Muscle of arm (tissue), 12 donors: Measurements from ENCODE around the gene UXS1. TPM values are rescaled to one million over a fixed set of nuclear protein-coding genes. Genes with fewer than 3 reads are reported as not detected.

Experiments used
- DNase-seq: peaks from one replicate; pipeline ENCODE4 v3.0.0-alpha.2; 2013
- polyA plus RNA-seq, 12 donors: library from polyadenylated mRNA; unstranded; fragments of 120-200 nt; gene quantifications; one replicate each; pipeline ENCODE4 v1.2.1, GENCODE V29; 2013; ENCODE audit not compliant: insufficient read length in 12 of 12

The UXS1 gene
- polyA plus RNA-seq, 12 donors = 33.1 to 596 (median 38.2) TPM

DNA sequence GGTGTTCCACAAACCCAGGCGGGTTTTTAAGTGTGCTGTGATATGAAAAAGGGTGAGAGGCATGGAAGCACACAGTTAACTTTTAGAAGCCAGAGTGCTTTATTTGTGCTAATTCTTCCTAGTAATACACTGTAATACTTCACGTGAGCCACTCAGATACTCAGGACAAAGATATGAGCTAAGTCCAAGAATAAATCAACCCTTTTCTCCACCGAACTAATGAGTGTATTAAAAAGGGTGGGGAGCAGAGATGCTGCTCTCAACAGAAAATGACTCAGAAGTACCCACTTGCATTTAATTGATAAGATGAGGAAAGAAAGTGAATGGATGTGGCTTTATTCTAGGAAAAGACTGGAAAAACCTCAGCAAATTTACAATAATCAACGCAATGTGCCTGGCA, 79.9 kb downstream of the UXS1 start:
- DNase-seq = no peak

DNA sequence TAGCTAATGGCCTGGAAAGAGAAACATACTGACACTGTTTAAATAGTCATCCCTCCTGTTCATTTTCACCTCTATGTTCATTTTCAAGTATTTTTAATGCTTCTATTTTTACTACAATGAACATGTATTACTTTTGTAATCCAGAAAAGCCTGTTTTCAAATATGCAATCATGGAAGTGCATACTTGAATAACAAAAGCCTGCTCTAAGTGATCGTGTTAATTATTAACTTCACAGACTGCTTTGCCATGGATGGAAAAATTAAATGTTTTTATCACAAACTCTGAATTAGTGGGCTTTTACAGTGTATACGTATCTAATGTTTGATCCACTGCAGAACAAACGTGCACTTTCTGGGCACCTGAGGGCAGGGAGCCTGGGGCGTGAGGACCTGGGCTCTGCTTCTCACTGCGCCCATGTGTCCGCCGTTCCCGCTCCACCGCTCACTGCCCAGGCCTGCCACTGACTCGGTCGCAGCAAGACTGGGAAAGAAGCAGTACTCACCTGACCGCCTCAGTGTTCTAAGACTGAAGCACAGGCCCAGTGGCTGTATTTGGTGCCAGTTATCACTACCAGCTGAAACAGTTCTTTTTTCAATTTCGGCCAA, 80.6 kb downstream of the UXS1 start:
- no peak for DNase-seq

DNA sequence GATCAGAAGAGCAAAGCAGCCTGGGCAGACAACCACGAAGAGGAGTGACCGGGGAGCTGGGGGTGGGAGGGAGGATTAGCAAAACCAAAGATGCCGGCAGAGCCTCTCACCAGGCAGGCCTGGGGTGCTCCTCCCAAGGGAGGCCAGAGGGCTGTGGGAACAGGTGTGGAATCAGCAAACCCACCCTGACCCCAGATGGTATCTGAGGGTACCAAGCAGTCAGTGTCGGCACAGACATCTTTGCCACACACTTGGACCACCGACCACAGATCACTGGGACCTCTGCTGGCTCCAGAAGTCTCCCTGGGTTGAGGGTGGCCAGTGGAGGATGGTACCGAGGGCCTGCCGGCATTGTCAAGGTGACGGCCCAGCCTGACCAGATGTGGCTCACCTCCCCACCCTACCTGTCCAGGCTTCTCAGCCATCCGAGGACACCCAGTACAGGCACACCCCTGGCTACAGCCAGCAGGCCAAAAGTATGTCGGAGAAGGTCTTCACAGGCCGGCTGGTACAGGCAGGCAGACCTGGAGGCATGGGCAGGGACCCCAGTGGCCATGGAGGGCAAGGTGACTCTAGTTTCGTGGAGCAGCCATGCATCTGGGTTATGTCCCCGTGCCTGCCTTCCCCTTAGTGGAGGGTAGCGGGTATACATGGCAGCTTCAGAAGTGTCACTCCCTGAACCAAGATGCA, 82.1 kb downstream of the UXS1 start:
- no peak for DNase-seq

DNA sequence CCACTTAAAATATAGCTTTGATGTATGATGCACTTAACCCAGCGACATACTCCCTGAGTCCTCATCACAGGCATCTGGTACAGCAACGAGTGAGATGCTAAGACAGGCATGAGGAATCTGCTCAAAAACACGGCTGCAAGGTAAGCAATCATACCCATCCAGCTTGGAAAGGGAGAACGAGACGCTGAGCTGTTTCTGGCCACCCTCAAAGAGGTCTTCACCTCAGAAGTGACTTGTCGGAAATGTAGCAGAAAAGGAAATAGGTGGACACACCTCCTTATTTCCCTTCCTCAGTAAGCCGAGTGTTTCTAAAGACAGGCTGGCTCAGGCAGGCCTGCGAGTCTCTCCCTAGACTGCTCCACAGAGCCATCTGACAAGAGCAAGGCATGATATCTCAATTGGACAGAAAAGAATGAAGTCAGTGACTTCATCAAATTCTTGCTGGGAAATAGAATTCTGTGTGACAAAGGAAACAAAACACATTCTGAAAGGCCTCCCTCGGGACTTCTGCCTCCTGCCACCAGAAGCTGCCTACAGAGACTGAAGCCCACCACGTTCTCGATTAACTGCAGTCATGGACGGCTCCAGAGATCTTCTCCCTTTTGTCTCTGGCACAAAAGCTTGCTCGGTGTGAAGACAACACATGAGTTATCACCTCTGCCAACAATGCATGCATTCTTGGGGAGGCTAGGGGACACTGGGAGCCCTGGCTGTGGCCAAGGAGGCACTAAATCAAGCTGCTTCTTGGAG, 84.3 kb downstream of the UXS1 start:
- no peak for DNase-seq

DNA sequence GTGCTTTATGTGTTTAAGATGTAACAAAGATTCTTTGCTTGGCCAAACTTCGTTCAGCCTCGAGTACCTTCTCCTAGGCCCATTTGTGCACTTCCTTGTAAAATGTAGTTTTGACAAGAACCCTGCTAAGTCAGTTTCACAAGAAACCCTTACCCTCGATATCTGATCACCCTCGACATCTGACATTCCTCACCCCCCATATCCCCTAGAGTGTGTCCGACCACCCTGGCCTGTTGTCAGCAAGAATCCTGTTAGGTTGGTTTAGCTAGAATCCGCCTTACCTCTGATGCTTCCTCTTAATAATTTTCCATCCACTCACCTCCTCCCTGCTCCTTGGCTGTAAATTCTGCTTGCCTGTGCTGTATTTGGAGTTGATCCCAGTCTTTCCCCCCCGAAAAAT, 85.3 kb downstream of the UXS1 start:
- no peak for DNase-seq

DNA sequence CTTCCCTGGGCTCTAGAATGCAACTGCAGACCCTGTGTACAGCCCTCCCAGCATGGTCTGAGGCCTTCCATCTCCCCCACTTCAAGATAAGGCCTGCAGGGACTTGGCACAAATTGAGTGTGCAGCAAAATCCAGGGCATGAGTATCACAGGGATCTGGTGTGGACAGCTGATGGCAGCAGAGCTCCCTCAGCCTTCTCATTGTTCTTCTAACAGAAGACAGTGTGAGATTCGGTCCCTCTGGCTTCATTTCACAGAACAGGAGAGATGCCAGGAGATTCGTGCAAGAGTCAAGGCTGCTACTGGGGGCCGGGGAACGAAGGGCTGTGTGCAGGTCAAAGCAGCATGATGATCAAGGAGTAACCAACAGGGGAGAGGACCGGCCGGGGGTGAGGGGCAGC, 85.8 kb downstream of the UXS1 start:
- no peak for DNase-seq

DNA sequence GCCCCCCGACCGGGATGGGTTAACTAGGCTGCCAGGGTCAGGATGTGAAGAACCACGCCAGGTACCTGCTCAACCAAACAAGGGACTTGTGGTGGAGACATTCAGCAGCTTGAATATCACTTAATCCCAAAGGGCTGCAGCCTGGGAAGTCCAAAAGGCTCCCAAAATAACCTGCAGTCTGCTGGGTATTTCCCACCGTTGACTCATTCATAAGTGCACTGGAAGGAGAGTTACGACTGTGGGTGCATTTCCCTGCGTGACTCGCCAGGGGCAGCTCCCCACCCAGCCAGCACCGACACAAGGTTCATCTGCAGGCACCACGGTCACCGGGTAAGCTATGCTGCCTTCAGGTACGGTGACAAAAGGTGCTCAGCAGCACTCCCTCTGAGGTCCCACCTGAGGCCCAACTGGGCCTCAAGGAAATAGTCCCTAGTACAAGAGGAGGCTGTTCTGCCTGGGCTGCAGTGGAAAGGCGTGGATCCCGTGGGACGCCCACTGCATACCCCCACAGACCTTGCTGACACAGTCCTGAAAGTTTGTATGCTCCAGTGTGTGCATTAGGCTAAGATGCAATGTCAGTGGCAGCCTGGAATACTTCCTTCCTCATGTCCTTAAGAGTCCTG, 86.5 kb downstream of the UXS1 start:
- no peak for DNase-seq

DNA sequence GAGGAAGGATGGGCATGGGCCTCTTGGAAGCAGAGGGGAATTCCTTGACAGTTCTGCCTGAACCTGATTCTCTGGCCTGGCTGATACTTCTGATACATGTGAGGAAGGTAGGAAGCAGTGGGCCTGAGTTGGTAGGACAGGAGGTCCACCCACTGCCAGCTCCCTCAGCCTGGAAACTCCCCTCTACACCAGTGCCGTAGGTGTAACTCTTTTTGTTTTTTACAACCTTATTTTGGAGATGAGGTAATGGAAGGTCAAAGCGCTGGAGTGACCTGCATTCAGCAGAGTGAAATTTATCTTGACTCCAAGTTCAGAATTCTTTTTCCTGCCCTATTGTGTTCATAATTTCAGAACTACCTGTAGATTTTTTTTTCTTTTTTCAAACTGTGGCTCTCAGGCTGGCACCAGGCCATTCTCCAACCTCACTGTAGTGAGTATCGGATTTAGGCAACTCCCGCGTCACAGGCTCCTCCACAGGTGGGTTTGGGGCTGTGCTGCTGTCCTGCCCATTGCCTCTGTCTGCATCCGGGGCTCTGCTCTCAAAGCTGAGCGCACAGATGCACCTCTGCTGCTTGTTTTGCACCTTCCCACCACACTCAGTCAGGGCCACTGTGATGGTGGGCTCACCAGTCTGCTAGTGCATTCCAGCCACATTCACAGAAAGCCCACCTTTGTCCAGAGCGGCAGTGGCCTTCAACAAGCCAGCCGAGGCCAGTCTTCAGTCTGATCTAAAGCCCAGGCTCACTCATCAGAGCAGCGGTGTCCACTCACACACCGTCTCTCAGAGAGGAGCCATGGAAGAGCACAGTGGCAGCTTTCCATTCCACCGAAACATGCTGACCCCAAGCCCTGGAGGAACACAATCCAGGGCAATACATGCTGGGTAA, 87.2 kb downstream of the UXS1 start:
- DNase-seq = no peak

DNA sequence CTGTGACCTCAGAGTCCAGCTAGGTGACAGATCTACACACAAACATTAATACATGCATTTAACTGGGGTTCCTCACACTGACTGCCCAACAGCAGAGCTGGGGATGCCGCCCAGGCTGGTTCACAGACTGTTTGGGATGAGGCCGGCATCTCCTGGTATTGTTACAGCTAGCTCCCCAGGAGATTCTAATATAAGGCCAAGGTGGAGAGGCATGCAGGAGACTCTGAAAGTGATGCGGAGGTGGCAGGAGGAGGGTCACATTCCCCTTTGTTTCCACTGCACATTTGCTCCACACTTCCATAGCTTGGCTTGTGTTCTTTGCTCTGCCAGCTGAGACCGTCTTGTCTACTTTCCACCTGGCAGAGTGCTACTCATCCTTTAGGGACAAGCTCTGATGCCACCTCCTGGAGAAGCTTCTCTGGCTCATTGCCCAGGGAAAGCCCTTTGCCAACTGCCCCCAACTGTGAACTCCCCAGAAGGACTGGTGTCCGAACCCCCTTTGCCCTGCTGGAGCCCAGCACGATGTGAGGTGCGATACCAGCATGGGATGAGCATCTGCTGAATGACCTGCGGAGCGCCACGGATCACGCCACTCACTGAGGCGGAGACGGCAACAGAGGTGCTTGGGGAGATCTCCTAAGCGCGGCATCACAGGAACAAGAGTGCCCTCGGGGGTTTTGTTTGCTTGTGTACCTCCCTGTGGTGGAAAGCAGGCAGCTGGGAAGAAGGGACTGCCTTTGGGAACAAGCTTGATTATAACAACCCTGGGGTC, 88.8 kb downstream of the UXS1 start:
- DNase-seq = no peak

DNA sequence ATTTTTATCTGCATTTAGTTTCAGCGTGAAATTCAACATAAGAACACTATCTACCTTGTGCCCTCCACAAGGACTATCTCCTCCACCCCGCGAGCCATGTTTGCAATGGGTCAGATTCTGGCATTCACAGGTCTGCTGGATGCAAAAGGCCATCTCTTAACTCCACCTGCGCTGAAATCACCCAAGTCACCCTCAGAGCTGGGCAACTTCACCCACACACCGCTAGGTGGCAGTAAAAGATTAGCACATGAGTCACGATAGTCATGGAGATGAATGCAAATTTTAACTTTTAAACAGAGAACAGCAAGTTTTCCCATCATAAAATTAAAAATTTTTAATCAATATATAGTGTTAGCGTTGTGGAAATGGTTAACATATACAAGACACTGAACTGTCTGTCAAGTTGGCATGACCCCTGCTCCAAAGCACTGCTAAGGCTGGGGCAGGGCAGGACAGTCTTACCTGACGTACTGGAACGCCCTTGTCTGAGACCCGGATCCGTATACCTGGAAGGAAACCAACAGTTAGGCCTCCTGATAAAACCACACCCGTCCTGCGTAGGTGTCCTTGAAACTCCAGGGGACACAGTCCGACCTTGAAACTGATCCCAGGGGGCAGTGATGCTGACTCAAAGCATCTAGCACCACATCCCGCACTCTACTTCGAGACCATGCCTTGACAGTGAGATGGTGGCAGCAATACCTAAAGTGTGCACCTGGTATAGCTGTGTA, 89.6 kb downstream of the UXS1 start:
- DNase-seq = peak; percentile 66

DNA sequence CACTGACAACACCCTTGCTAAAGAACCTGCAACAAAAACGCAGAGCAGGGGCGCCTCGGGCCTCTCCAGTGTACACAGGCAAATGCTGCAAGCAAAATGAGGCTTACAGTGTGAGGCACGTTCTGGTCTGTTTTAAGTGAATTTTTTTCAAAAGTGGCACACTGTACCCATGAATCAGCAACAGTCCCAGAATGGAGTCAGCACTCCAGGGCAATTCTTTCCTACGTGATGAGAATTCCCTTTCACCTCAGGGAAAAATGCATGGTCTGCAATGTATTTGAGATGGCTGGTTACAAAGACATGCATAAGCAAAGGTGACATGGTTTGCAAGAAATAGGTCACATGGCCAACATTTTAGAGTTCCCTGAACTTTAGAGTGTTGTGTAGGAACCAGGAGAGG, 94.4 kb downstream of the UXS1 start:
- no peak for DNase-seq

DNA sequence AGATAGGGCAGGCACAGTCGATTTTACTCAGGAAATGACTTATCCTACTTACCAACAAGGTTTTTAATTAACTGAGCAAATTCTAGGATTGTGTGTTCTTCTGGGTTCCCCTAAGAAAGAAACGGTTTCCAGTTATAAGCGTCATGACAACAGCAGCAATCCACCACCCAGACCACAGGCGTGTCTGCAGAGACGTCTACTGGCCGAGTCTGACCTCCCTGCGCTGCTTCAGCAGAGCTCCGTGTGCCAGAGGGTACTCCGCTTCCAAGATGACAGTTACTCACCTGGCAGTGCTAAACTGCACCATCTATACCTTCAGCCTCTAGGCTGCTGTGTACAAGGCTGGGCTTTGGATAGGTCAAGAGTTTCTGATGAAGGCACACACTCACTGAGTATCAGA, 95.4 kb downstream of the UXS1 start:
- no peak for DNase-seq

DNA sequence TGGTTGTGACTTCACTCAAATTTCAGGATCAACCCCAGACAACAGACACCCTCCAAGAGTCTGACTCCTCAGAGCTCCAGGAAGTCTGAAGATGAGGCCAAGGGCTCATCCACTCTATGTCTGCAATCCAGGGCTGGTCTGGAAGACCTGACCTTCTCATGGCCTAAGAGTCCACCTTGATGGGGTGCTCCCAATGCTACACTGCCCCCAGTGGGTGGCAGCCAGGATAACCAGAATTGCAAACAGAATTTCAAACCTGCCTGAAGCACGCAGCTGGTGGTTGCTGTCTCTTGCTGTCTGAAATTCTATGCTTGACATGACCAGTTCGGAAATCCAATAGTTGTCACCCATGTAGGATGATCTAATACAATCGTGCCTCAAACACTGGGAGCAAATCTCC, 96.0 kb downstream of the UXS1 start:
- DNase-seq = no peak

DNA sequence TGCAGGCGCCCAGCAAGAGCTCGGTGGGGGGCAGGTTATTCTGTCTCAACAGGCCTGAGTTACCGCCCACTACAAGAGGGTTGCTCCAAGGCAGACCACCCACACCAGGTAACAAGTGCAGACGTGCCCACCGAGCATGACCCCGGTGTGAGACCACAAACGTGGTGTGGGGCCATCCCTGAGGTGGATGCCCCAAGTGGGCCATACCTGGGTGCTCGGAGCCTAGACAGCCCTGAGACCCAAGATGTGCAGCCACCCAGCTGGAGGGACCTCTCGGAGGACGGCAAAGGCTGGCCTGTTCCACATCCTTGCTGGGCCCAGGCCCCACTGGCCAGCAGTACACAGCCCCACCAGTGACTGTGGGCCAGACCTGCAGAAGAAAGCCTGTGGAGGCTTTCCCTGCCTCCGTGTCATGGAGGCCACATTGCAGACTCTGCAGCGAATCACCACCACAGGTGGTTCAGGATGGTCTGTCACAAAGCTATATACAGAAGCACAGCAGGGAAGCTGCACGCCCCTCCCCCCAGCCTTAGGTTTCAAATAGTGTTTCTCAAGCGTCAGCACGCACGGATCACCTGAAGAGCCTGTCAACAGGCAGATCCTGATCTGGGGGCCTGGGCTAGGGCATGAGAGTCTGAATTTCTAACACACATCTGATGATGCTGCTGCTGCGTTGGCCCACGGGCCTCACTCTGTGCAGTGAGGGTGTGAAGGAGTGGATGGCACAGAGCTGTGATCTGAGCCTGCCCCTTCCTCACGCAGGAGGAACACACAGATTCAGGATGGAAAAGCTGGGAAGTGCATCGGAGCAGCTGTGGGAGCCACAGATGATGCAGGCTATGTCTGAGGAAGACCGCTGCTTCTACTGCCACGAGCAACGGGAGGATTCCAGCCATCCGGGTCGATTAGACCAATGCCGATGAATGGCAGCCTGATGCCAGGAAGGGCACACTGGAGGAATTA, 96.8 kb downstream of the UXS1 start:
- no peak for DNase-seq

DNA sequence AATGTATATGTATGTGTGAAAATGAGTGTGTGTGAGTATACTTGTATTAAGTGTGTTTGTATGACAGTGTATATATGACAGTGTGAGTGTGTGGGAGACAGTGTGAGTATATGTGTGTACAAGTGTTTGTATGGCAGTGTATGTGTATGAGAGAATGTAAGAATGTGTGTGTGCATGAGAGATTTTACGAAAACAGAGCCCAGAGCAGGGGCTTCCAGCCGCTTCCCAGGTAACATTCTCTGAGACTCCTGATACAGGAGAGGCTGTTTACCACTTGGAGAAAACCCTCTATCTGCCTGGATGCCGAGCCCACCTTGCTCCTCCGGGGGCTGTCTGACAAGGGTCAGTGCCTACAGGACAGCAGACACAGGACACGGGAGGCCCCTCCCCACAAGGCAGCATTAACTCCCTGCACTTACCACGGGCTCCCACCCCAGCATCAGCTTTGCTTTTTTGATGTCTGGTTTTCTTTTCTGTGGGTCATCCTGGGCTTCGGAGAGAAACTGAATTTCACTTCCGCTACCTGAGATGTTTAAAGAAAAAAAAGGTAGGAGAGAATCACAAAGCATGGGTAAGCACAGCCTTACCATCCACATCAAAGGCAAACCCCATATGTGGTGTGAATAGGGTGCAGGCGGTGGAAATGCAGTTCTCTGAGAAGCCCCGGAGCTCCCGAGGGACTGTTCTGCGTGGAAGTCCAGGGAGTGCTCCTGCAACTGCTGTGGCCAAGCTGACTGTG, 97.6 kb downstream of the UXS1 start:
- no peak for DNase-seq

DNA sequence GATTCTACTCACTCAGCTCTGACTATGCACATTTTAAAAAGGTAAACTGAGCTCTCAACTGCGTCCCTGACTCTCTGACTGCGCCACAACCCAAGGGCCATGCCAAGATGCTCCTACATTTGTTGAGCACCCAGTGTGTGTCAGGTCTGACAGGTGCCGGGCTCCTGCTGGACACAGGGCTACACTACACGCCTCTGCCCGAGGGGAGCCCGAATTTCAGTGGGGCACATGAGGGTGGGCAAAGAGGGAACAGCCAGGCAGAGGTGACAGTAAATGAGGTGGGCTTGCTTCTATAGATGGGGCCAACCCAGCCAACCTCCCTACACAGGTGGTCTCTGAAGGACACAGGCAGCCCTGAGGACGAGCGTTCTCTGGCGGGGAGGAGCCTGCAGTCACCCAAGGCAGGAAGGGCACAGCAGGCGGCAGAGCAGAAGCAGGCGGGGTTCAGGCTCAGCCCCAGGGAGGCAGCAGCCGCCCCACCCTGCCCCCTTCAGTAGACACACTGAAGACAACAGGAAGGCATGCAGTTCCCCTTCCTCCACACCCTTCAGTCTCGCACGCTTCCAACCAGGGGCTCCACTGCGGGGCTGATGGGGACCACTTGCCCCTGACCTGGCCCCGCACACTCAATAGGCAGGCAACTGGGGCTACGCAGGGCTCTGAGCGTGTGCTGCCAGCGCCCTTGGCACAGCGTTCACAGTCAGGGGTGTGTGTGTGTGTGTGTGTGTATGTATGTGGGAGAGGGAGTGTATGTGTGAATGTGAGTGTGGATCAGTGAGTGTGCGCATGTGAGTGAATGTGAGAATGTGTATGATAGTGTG, 98.4 kb downstream of the UXS1 start:
- no peak for DNase-seq

DNA sequence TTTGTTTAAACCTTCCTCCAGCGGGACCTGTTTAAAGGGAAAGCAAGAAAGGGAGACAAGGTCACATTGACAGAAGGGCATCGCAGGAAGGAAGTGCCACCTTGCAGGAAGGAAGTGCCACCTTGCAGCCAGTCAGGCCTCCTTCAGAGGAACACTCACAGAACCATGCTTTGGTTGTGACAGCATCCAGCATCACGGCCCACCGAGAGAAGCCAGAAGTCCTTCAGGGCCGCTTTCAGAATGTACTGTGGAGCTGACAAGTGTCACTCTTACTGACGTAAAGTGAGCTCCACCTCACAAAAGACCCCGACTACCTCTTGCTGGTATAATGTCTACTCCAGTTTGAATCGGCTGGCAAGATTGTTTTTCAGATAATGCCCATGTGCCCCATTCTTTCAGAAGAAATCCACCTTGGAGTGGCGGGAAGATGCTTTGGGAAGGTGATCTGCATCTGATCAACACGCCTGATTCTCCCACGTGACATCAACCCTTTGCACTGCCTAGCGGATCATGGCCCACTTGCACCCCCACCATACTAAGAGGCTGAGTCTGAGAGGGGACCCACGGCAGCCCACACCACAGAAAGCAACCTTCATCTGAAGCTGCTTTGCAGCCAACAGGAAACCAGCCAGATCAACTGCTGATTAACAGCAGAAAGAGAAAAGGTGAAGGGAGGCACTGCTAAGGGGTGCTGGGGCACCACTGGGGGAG, 99.8 kb downstream of the UXS1 start:
- no peak for DNase-seq
